Dendritic cell treated with granulocyte-macrophage colony-stimulating factor and Interleukin-4, amounts not matched to agents 40 ng/mL and 50 ng/mL, for 4 days (primary cell): ENCODE measurements around the gene PLD5.
"Not testable (repeated sequence)": the region's sequence is repeated elsewhere in the genome, so short reads cannot be mapped to it uniquely, and the experiment has no call there.

Experiments used
- H3K27ac Mint-ChIP-seq: one replicate; pipeline ENCODE4 v1.8.0; 2022; ENCODE audit warnings: mild to moderate bottlenecking, mixed read lengths
- H3K27me3 Mint-ChIP-seq: one replicate; pipeline ENCODE4 v1.8.0; 2022; ENCODE audit warnings: mild to moderate bottlenecking, mixed read lengths
- H3K36me3 Mint-ChIP-seq: one replicate; pipeline ENCODE4 v1.8.0; 2022; ENCODE audit warnings: low read depth, mixed read lengths
- H3K4me1 Mint-ChIP-seq: one replicate; pipeline ENCODE4 v1.8.0; 2022; ENCODE audit warnings: low read depth, mixed read lengths
- H3K4me3 Mint-ChIP-seq: one replicate; pipeline ENCODE4 v1.8.0; 2022; ENCODE audit warnings: mild to moderate bottlenecking, moderate library complexity, mixed read lengths
- H3K9me3 Mint-ChIP-seq: one replicate; pipeline ENCODE4 v1.8.0; 2022; ENCODE audit warnings: mixed read lengths
- intact Hi-C: fragments of 100-400 bp; cut with micrococcal nuclease; formaldehyde crosslinking; loops from one replicate; pipeline ENCODE4 v1.15.0; 2022

The PLD5 gene

GRCh38 chr1:242330865-242331264 lies 193.6 kb downstream of the PLD5 start:
- H3K4me1 Mint-ChIP-seq, intact Hi-C loops, H3K4me3 Mint-ChIP-seq, H3K27ac Mint-ChIP-seq, H3K9me3 Mint-ChIP-seq, H3K36me3 Mint-ChIP-seq, H3K27me3 Mint-ChIP-seq: not testable (repeated sequence)

- H3K4me3 Mint-ChIP-seq, H3K27me3 Mint-ChIP-seq, H3K27ac Mint-ChIP-seq, H3K4me1 Mint-ChIP-seq, intact Hi-C loops, H3K36me3 Mint-ChIP-seq: not testable (repeated sequence)
- peaks cover 15% of the 10 kb centered on the region for H3K9me3 Mint-ChIP-seq
Measured at GRCh38 chr1:242327381-242327780, 197.1 kb downstream of the PLD5 start.

GRCh38 chr1:242321981-242322380 lies 202.5 kb downstream of the PLD5 start:
- H3K27ac Mint-ChIP-seq, H3K4me1 Mint-ChIP-seq, intact Hi-C loops, H3K4me3 Mint-ChIP-seq, H3K27me3 Mint-ChIP-seq, H3K36me3 Mint-ChIP-seq: not testable (repeated sequence)
- H3K9me3 Mint-ChIP-seq: peaks cover 35% of the 10 kb centered on the region

GRCh38 chr1:242318140-242318539 lies 206.4 kb downstream of the PLD5 start:
- Mint-ChIP-seq H3K4me3 (no peak overlapping the region), H3K9me3 (peaks cover 35% of the 10 kb centered on the region), H3K36me3 (no peaks in the 10 kb centered on the region), H3K27me3 (no peaks in the 10 kb centered on the region), H3K4me1 (no peaks in the 10 kb centered on the region), H3K27ac (no peak overlapping the region)
- intact Hi-C loops: no loop called here

- H3K27me3 Mint-ChIP-seq, intact Hi-C loops, H3K36me3 Mint-ChIP-seq, H3K4me3 Mint-ChIP-seq, H3K4me1 Mint-ChIP-seq, H3K27ac Mint-ChIP-seq: not testable (repeated sequence)
- H3K9me3 Mint-ChIP-seq: peaks cover 25% of the 10 kb centered on the region
Measured at GRCh38 chr1:242314865-242315264, 209.6 kb downstream of the PLD5 start.

- H3K27ac Mint-ChIP-seq, H3K4me3 Mint-ChIP-seq, H3K4me1 Mint-ChIP-seq, H3K27me3 Mint-ChIP-seq, intact Hi-C loops, H3K36me3 Mint-ChIP-seq: not testable (repeated sequence)
- peaks cover 25% of the 10 kb centered on the region for H3K9me3 Mint-ChIP-seq
Measured at GRCh38 chr1:242314085-242314649, 210.3 kb downstream of the PLD5 start.

- intact Hi-C loops, H3K36me3 Mint-ChIP-seq, H3K9me3 Mint-ChIP-seq, H3K27ac Mint-ChIP-seq, H3K27me3 Mint-ChIP-seq, H3K4me3 Mint-ChIP-seq, H3K4me1 Mint-ChIP-seq: not testable (repeated sequence)
Measured at GRCh38 chr1:242308681-242309080, 215.8 kb downstream of the PLD5 start.

GRCh38 chr1:242293781-242294180 lies 230.7 kb downstream of the PLD5 start:
- H3K4me1 Mint-ChIP-seq, H3K36me3 Mint-ChIP-seq, H3K27ac Mint-ChIP-seq, intact Hi-C loops, H3K27me3 Mint-ChIP-seq, H3K4me3 Mint-ChIP-seq: not testable (repeated sequence)
- peaks cover 19% of the 10 kb centered on the region for H3K9me3 Mint-ChIP-seq

GRCh38 chr1:242288067-242288466 lies 236.4 kb downstream of the PLD5 start:
- H3K27ac Mint-ChIP-seq, H3K4me3 Mint-ChIP-seq, intact Hi-C loops, H3K36me3 Mint-ChIP-seq, H3K27me3 Mint-ChIP-seq, H3K9me3 Mint-ChIP-seq, H3K4me1 Mint-ChIP-seq: not testable (repeated sequence)

- H3K9me3 Mint-ChIP-seq: not testable (repeated sequence)
Measured at GRCh38 chr1:242282758-242283485, 241.6 kb downstream of the PLD5 start.

GRCh38 chr1:242278406-242278805 lies 246.1 kb downstream of the PLD5 start:
- H3K36me3 Mint-ChIP-seq, H3K4me1 Mint-ChIP-seq, H3K27me3 Mint-ChIP-seq, H3K27ac Mint-ChIP-seq, intact Hi-C loops, H3K9me3 Mint-ChIP-seq, H3K4me3 Mint-ChIP-seq: not testable (repeated sequence)

More at GRCh38 chr1:242282758-242283485, 241.6 kb downstream of the PLD5 start:
- H3K27me3 Mint-ChIP-seq, intact Hi-C loops, H3K36me3 Mint-ChIP-seq, H3K27ac Mint-ChIP-seq, H3K4me1 Mint-ChIP-seq, H3K4me3 Mint-ChIP-seq: not testable (repeated sequence)

- H3K9me3 Mint-ChIP-seq, intact Hi-C loops, H3K36me3 Mint-ChIP-seq, H3K4me1 Mint-ChIP-seq, H3K27me3 Mint-ChIP-seq, H3K27ac Mint-ChIP-seq, H3K4me3 Mint-ChIP-seq: not testable (repeated sequence)
Measured at GRCh38 chr1:242276769-242277168, 247.7 kb downstream of the PLD5 start.

- H3K9me3 Mint-ChIP-seq, intact Hi-C loops, H3K4me3 Mint-ChIP-seq, H3K27me3 Mint-ChIP-seq, H3K36me3 Mint-ChIP-seq, H3K27ac Mint-ChIP-seq, H3K4me1 Mint-ChIP-seq: not testable (repeated sequence)
Measured at GRCh38 chr1:242267004-242267403, 257.5 kb downstream of the PLD5 start.

GRCh38 chr1:242264419-242264818 lies 260.1 kb downstream of the PLD5 start:
- H3K36me3 Mint-ChIP-seq, H3K27me3 Mint-ChIP-seq, H3K4me1 Mint-ChIP-seq, H3K4me3 Mint-ChIP-seq, H3K27ac Mint-ChIP-seq, intact Hi-C loops, H3K9me3 Mint-ChIP-seq: not testable (repeated sequence)

GRCh38 chr1:242245255-242245654 lies 279.2 kb downstream of the PLD5 start:
- Mint-ChIP-seq H3K27me3 (no peaks in the 10 kb centered on the region), H3K27ac (no peak overlapping the region), H3K4me3 (no peak overlapping the region), H3K4me1 (no peaks in the 10 kb centered on the region), H3K9me3 (no peaks in the 10 kb centered on the region), H3K36me3 (no peaks in the 10 kb centered on the region)
- intact Hi-C loops: no loop called here
